IPS DF 4.7 (cell line): Measurements from ENCODE around the gene IL17C.

Source experiments
- DNase-seq: peaks from one replicate; pipeline ENCODE4 v3.0.0-alpha.2; 2013; ENCODE audit warnings: low spot score; ENCODE audit errors: extremely low read depth

IL17C gene

GRCh38 chr16:88627531-88628411 is 10.6 kb upstream of the IL17C start:
- DNase-seq: no peak

- no peak for DNase-seq
Measured at GRCh38 chr16:88628512-88628974, 9.8 kb upstream of the IL17C start.

GRCh38 chr16:88629835-88630234 is 8.5 kb upstream of the IL17C start:
- no peak for DNase-seq

- DNase-seq: no peak
Measured at GRCh38 chr16:88630433-88630832, 7.9 kb upstream of the IL17C start.

- DNase-seq: no peak
Measured at GRCh38 chr16:88630941-88631340, 7.4 kb upstream of the IL17C start.

GRCh38 chr16:88631384-88631783 is 7.0 kb upstream of the IL17C start:
- DNase-seq: no peak

- DNase-seq: no peak
Measured at GRCh38 chr16:88631920-88632586, 6.3 kb upstream of the IL17C start.

GRCh38 chr16:88632587-88632930 is 5.8 kb upstream of the IL17C start:
- no peak for DNase-seq

- no peak for DNase-seq
Measured at GRCh38 chr16:88633684-88634140, 4.7 kb upstream of the IL17C start.

- DNase-seq: no peak
Measured at GRCh38 chr16:88634141-88634993, 4.0 kb upstream of the IL17C start.

GRCh38 chr16:88634994-88635670 is 3.2 kb upstream of the IL17C start:
- no peak for DNase-seq

- no peak for DNase-seq
Measured at GRCh38 chr16:88635671-88636319, 2.6 kb upstream of the IL17C start.

- DNase-seq: no peak
Measured at GRCh38 chr16:88636488-88637265, 1.7 kb upstream of the IL17C start.

GRCh38 chr16:88639231-88640038 is 1.1 kb downstream of the IL17C start:
- DNase-seq: no peak

GRCh38 chr16:88640039-88640495 is 1.7 kb downstream of the IL17C start:
- DNase-seq: no peak

- DNase-seq: no peak
Measured at GRCh38 chr16:88640498-88641247, 2.3 kb downstream of the IL17C start.

- no peak for DNase-seq
Measured at GRCh38 chr16:88642881-88643643, 4.7 kb downstream of the IL17C start.

- no peak for DNase-seq
Measured at GRCh38 chr16:88643644-88643932, 5.2 kb downstream of the IL17C start.
